H9 (cell line): ENCODE data around the gene CKMT2. TPM values are rescaled to one million over a fixed set of nuclear protein-coding genes. Genes with fewer than 3 reads are reported as not detected.
A peak's percentile ranks its signal among the peaks of the same experiment; 100 is the strongest.

Experiments
- DNase-seq: peaks from one replicate; pipeline ENCODE4 v3.0.0-alpha.2; 2017
- H2AFZ ChIP-seq: one replicate; pipeline ENCODE4 v1.6.1; 2013; ENCODE audit warnings: mild to moderate bottlenecking, low read length, control low read depth, moderate library complexity
- H2AK5ac ChIP-seq: 2 replicates; pipeline ENCODE4 v1.6.1; 2013; ENCODE audit warnings: low read length, control low read depth, mixed read lengths; ENCODE audit not compliant: insufficient read length
- H2BK120ac ChIP-seq: one replicate; pipeline ENCODE4 v1.6.1; 2013; ENCODE audit warnings: low read depth, mild to moderate bottlenecking, low read length, control low read depth, inconsistent platforms; ENCODE audit not compliant: poor library complexity, severe bottlenecking
- H2BK12ac ChIP-seq: 2 replicates; pipeline ENCODE4 v1.6.1; 2013; ENCODE audit warnings: low read length, control low read depth, mixed read lengths, low read depth; ENCODE audit not compliant: insufficient read length
- H2BK15ac ChIP-seq: 2 replicates; pipeline ENCODE4 v1.6.1; 2013; ENCODE audit warnings: low read depth, low read length, control low read depth
- H2BK20ac ChIP-seq: one replicate; pipeline ENCODE4 v1.6.1; 2013; ENCODE audit warnings: low read depth, mild to moderate bottlenecking, low read length, control low read depth, inconsistent platforms; ENCODE audit not compliant: poor library complexity, severe bottlenecking
- H2BK5ac ChIP-seq: 2 replicates; pipeline ENCODE4 v1.6.1; 2013; ENCODE audit warnings: low read length, control low read depth, mixed read lengths; ENCODE audit not compliant: insufficient read length
- H3K14ac ChIP-seq: 2 replicates; pipeline ENCODE4 v1.6.1; 2013; ENCODE audit warnings: low read length, control low read depth; ENCODE audit not compliant: insufficient read depth
- H3K18ac ChIP-seq: 2 replicates; pipeline ENCODE4 v1.6.1; 2013; ENCODE audit warnings: low read depth, mild to moderate bottlenecking, mixed read lengths, low read length, control low read depth; ENCODE audit not compliant: insufficient read length
- H3K23ac ChIP-seq: 2 replicates; pipeline ENCODE4 v1.6.1; 2013; ENCODE audit warnings: low read length, control low read depth, mixed read lengths, low read depth; ENCODE audit not compliant: insufficient read length
- H3K23me2 ChIP-seq: 2 replicates; pipeline ENCODE4 v1.6.1; 2013; ENCODE audit warnings: low read depth, mild to moderate bottlenecking, mixed read lengths, low read length, control low read depth; ENCODE audit not compliant: insufficient read length, poor library complexity, severe bottlenecking
- H3K27ac ChIP-seq: 2 replicates; pipeline ENCODE4 v1.5.1; 2013; ENCODE audit warnings: low read length, control low read depth, mixed read lengths, low read depth; ENCODE audit not compliant: insufficient read length
- H3K27me3 ChIP-seq: 2 replicates; pipeline ENCODE4 v1.6.1; 2013; ENCODE audit warnings: low read length, control low read depth, inconsistent platforms; ENCODE audit not compliant: insufficient read depth
- H3K4ac ChIP-seq: 2 replicates; pipeline ENCODE4 v1.6.1; 2013; ENCODE audit warnings: low read depth, mild to moderate bottlenecking, control low read depth, inconsistent platforms, low read length, moderate library complexity
- H3K4me1 ChIP-seq: 2 replicates; pipeline ENCODE4 v1.6.1; 2013; ENCODE audit warnings: low read length, control low read depth, inconsistent platforms; ENCODE audit not compliant: insufficient read depth
- H3K4me2 ChIP-seq: 2 replicates; pipeline ENCODE4 v1.6.1; 2013; ENCODE audit warnings: low read length, control low read depth, mixed read lengths; ENCODE audit not compliant: insufficient read length, insufficient read depth
- H3K56ac ChIP-seq: 2 replicates; pipeline ENCODE4 v1.6.1; 2013; ENCODE audit warnings: low read depth, mild to moderate bottlenecking, mixed read lengths, low read length, control low read depth; ENCODE audit not compliant: insufficient read length
- H3K79me1 ChIP-seq: 2 replicates; pipeline ENCODE4 v1.6.1; 2013; ENCODE audit warnings: low read depth, mild to moderate bottlenecking, moderate library complexity, low read length, control low read depth, inconsistent platforms; ENCODE audit not compliant: insufficient read depth, poor library complexity, severe bottlenecking
- H3K79me2 ChIP-seq: 2 replicates; pipeline ENCODE4 v1.6.1; 2013; ENCODE audit warnings: low read length, control low read depth, inconsistent platforms; ENCODE audit not compliant: insufficient read depth
- H3K9ac ChIP-seq: 2 replicates; pipeline ENCODE4 v1.6.1; 2013; ENCODE audit warnings: low read length, control low read depth, mixed read lengths; ENCODE audit not compliant: insufficient read length; ENCODE audit errors: extremely low read depth
- H3K9me3 ChIP-seq: one replicate; pipeline ENCODE4 v1.6.1; 2013; ENCODE audit warnings: low read depth, low read length, inconsistent platforms; ENCODE audit not compliant: control insufficient read depth
- H3T11ph ChIP-seq: one replicate; pipeline ENCODE4 v1.6.1; 2013; ENCODE audit warnings: mild to moderate bottlenecking, low read length, control low read depth, inconsistent platforms
- H4K20me1 ChIP-seq: one replicate; pipeline ENCODE4 v1.6.1; 2013; ENCODE audit not compliant: control insufficient read depth, insufficient read length, insufficient read depth
- H4K5ac ChIP-seq: 2 replicates; pipeline ENCODE4 v1.6.1; 2013; ENCODE audit warnings: low read depth, mild to moderate bottlenecking, mixed read lengths, low read length, control low read depth; ENCODE audit not compliant: insufficient read length
- H4K8ac ChIP-seq: replicated peaks from 2 replicates; pipeline ENCODE4 v1.6.1; 2013; ENCODE audit warnings: low read length, control low read depth, mixed read lengths, low read depth; ENCODE audit not compliant: insufficient read length
- H4K91ac ChIP-seq: 2 replicates; pipeline ENCODE4 v1.6.1; 2013; ENCODE audit warnings: low read depth, mild to moderate bottlenecking, moderate library complexity, mixed read lengths, low read length, control low read depth; ENCODE audit not compliant: insufficient read length
- H3K27ac Mint-ChIP-seq, 3 experiments: 2 replicates in 2 of 3; 3 replicates in 1 of 3; pipeline ENCODE4 v1.8.0; 2020 to 2021; ENCODE audit warnings: mixed read lengths in 3 of 3, mild to moderate bottlenecking in 1 of 3, moderate library complexity in 1 of 3
- H3K27me3 Mint-ChIP-seq: 2 replicates; pipeline ENCODE4 v1.8.0; 2021; ENCODE audit warnings: low read depth, mild to moderate bottlenecking, moderate library complexity, mixed read lengths
- H3K36me3 Mint-ChIP-seq, 3 experiments: 2 replicates in 2 of 3; 3 replicates in 1 of 3; pipeline ENCODE4 v1.8.0; 2020 to 2021; ENCODE audit warnings: low read depth in 3 of 3, mixed read lengths in 3 of 3; ENCODE audit not compliant: insufficient read depth in 1 of 3
- H3K4me1 Mint-ChIP-seq, 2 experiments: 2 replicates each; pipeline ENCODE4 v1.8.0; 2020; ENCODE audit warnings: mixed read lengths in 2 of 2
- H3K4me3 Mint-ChIP-seq, 2 experiments: 2 replicates in 1 of 2; 3 replicates in 1 of 2; pipeline ENCODE4 v1.8.0; 2020 to 2021; ENCODE audit warnings: mild to moderate bottlenecking in 2 of 2, mixed read lengths in 2 of 2, moderate library complexity in 1 of 2
- H3K9me3 Mint-ChIP-seq, 2 experiments: 2 replicates in 1 of 2; 3 replicates in 1 of 2; pipeline ENCODE4 v1.8.0; 2020; ENCODE audit warnings: mild to moderate bottlenecking in 2 of 2, mixed read lengths in 2 of 2, moderate library complexity in 1 of 2
- WGBS: extraction: QIAGEN DNeasy Blood & Tissue Kit; methylation state at CpG from one replicate; pipeline ENCODE4 v1.1.7; 2013; ENCODE audit warnings: missing lambda C conversion rate, low lambda C conversion rate, mixed read lengths; ENCODE audit not compliant: insufficient read length; ENCODE audit errors: extremely low coverage; 5-methylcytosine and 5-hydroxymethylcytosine counted together
- total RNA-seq: library from RNA; stranded (reverse); gene quantifications from 2 replicates; pipeline ENCODE4 v1.2.1, GENCODE V29; 2021
- TF ChIP-seq, protein P1 (sequence below): fragments of 200-600 bp; sonication (generic); conservative IDR thresholded peaks from 3 replicates; pipeline ENCODE4 v1.8.0; 2021; ENCODE audit warnings: antibody characterized with exemption, mild to moderate bottlenecking

Gene CKMT2
- total RNA-seq, 1 experiment from 2014 or later = 1.8 TPM

DNA sequence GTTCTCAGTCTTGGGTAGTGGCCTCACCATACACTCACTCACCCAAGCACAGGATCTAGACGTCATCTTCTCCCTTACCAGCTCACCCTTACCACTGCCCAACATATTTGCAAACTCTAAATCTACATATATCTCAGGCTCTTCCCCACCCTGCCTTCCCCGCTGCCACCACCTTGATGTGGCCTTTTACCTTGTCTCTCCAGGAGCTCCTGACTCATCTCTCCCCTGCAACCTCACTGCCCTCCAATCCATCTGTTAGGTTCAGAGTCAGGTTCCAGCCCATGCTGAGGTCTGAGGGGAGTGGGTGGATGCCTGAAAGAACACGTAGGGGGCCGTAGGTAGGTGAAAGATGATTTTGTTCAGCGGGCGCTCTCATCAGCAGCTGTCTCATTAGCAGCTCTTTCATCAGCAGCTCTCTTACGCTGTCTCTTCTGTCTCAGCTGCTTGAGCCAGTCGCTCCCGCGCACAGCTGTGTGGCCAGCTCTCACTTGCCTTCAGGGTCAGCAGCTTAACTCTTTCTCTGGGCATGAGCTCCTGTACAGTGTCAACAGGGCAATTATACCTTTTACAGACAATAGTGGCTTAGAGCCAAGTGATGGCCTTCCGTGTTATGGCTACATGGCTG, 23.1 kb upstream of the CKMT2 start:
- H2BK120ac ChIP-seq = no peak overlapping the region
- no peaks in the 10 kb centered on the region for H3K27me3 ChIP-seq
- no peak overlapping the region for H3K27ac ChIP-seq
- no peaks in the 10 kb centered on the region for H3K9me3 ChIP-seq
- H2BK5ac ChIP-seq = no peak overlapping the region
- DNase-seq = no peak
- Mint-ChIP-seq H3K36me3 (peaks cover 0 to 6% (median 0%) of the 10 kb centered on the region in 3 experiments; a peak in 1 of 7 replicates), H3K27ac (peak overlapping the region in 2 of 3 experiments; percentile 40 to 79; a peak in 2 of 7 replicates), H3K9me3 (no peaks in the 10 kb centered on the region), H3K4me1 (peaks cover 4 to 7% of the 10 kb centered on the region in 2 experiments; a peak in 2 of 4 replicates), H3K4me3 (no peak overlapping the region), H3K27me3 (no peaks in the 10 kb centered on the region)
- H3K14ac ChIP-seq = no peak overlapping the region
- no peaks in the 10 kb centered on the region for H3K79me2 ChIP-seq
- no peak overlapping the region for H4K8ac ChIP-seq
- H2BK15ac ChIP-seq = no peak overlapping the region
- no peak overlapping the region for H4K5ac ChIP-seq
- no peak overlapping the region for H3T11ph ChIP-seq
- H2AK5ac ChIP-seq = no peak overlapping the region
- H3K18ac ChIP-seq = no peak overlapping the region
- TF ChIP-seq, protein P1, sequence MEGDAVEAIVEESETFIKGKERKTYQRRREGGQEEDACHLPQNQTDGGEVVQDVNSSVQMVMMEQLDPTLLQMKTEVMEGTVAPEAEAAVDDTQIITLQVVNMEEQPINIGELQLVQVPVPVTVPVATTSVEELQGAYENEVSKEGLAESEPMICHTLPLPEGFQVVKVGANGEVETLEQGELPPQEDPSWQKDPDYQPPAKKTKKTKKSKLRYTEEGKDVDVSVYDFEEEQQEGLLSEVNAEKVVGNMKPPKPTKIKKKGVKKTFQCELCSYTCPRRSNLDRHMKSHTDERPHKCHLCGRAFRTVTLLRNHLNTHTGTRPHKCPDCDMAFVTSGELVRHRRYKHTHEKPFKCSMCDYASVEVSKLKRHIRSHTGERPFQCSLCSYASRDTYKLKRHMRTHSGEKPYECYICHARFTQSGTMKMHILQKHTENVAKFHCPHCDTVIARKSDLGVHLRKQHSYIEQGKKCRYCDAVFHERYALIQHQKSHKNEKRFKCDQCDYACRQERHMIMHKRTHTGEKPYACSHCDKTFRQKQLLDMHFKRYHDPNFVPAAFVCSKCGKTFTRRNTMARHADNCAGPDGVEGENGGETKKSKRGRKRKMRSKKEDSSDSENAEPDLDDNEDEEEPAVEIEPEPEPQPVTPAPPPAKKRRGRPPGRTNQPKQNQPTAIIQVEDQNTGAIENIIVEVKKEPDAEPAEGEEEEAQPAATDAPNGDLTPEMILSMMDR = no peak
- no peak overlapping the region for H3K9ac ChIP-seq
- no peaks in the 10 kb centered on the region for H3K4me1 ChIP-seq
- H3K4me2 ChIP-seq = no peak overlapping the region
- no peak overlapping the region for H3K23ac ChIP-seq
- H2BK12ac ChIP-seq = no peak overlapping the region
- no peaks in the 10 kb centered on the region for H4K20me1 ChIP-seq
- no peak overlapping the region for H2AFZ ChIP-seq
- H3K23me2 ChIP-seq = no peaks in the 10 kb centered on the region
- H3K56ac ChIP-seq = no peak overlapping the region
- no peak overlapping the region for H4K91ac ChIP-seq
- H2BK20ac ChIP-seq = no peak overlapping the region
- no peaks in the 10 kb centered on the region for H3K79me1 ChIP-seq
- no peak overlapping the region for H3K4ac ChIP-seq
- no CpG with 5 or more reads among the region's 11 CpGs for WGBS
